ENCODE results near the gene TPTE.
"Not testable (repeated sequence)": the region's sequence is repeated elsewhere in the genome, so short reads cannot be mapped to it uniquely, and the experiment has no call there.

- not testable (repeated sequence) for TF ChIP-seq CTCF, POLR2A (IDR thresholded peaks at IDR 0.05)
Measured at GRCh38 chr21:10471999-10472398, 49.4 kb upstream of the TPTE start.

Measured in testis (tissue), 2 donors.